Neuronal stem cell (in vitro differentiated cells): ENCODE measurements around the gene FSTL3.

Experiments used
- DNase-seq: peaks from one replicate; pipeline ENCODE4 v3.0.0-alpha.2; 2013; ENCODE audit warnings: low spot score
- H2AFZ ChIP-seq: one replicate; pipeline ENCODE4 v1.6.1; 2013; ENCODE audit warnings: mild to moderate bottlenecking, low read length, inconsistent platforms
- H2AK5ac ChIP-seq: 2 replicates; pipeline ENCODE4 v1.6.1; 2013; ENCODE audit warnings: low read depth, mild to moderate bottlenecking, inconsistent platforms, low read length, moderate library complexity, mixed read lengths
- H2BK120ac ChIP-seq: 2 replicates; pipeline ENCODE4 v1.6.1; 2013; ENCODE audit warnings: low read depth, mild to moderate bottlenecking, inconsistent platforms, low read length, moderate library complexity, mixed read lengths
- H2BK12ac ChIP-seq: one replicate; pipeline ENCODE4 v1.6.1; 2013; ENCODE audit warnings: low read length, inconsistent platforms
- H2BK15ac ChIP-seq: 2 replicates; pipeline ENCODE4 v1.6.1; 2013; ENCODE audit warnings: mild to moderate bottlenecking, low read length, inconsistent platforms, mixed read lengths
- H2BK5ac ChIP-seq: one replicate; pipeline ENCODE4 v1.6.1; 2013; ENCODE audit warnings: inconsistent platforms, mild to moderate bottlenecking, low read length, moderate library complexity
- H3K14ac ChIP-seq: one replicate; pipeline ENCODE4 v1.6.1; 2013; ENCODE audit warnings: low read length, inconsistent platforms
- H3K18ac ChIP-seq: 2 replicates; pipeline ENCODE4 v1.6.1; 2013; ENCODE audit warnings: low read length, inconsistent platforms
- H3K23ac ChIP-seq: 2 replicates; pipeline ENCODE4 v1.6.1; 2013; ENCODE audit warnings: low read depth, mild to moderate bottlenecking, mixed read lengths, low read length, inconsistent platforms; ENCODE audit not compliant: poor library complexity
- H3K27ac ChIP-seq: replicated peaks from 3 replicates; pipeline ENCODE4 v1.5.1; 2013; ENCODE audit warnings: low read length, inconsistent platforms
- H3K27me3 ChIP-seq, 3 experiments: 2 replicates each; pipeline ENCODE4 v1.6.1; 2013; ENCODE audit warnings: low read length in 3 of 3, mild to moderate bottlenecking in 2 of 3, inconsistent platforms in 1 of 3, low read depth in 1 of 3, mixed read lengths in 1 of 3, moderate library complexity in 1 of 3; ENCODE audit not compliant: control insufficient read depth in 3 of 3, insufficient read depth in 3 of 3
- H3K36me3 ChIP-seq, 2 donors: replicated peaks in 1 of 2; 2 replicates each; pipeline ENCODE4 v1.6.1; 2013; ENCODE audit warnings: low read length in 2 of 2; ENCODE audit not compliant: control insufficient read depth in 2 of 2, insufficient read depth in 2 of 2
- H3K4ac ChIP-seq: 2 replicates; pipeline ENCODE4 v1.6.1; 2013; ENCODE audit warnings: inconsistent platforms, mild to moderate bottlenecking, low read length, moderate library complexity
- H3K4me1 ChIP-seq, 2 donors: 1 replicate in 1 of 2; 2 replicates in 1 of 2; pipeline ENCODE4 v1.6.1; 2013; ENCODE audit warnings: low read length in 2 of 2, low read depth in 1 of 2; ENCODE audit not compliant: control insufficient read depth in 2 of 2, insufficient read depth in 1 of 2
- H3K4me2 ChIP-seq: one replicate; pipeline ENCODE4 v1.6.1; 2013; ENCODE audit warnings: mild to moderate bottlenecking, low read length, inconsistent platforms; ENCODE audit not compliant: insufficient read depth, poor library complexity, severe bottlenecking
- H3K4me3 ChIP-seq, 2 donors: 2 replicates each; pipeline ENCODE4 v1.5.1; 2013; ENCODE audit warnings: low read length in 2 of 2, mild to moderate bottlenecking in 2 of 2, inconsistent platforms in 1 of 2, moderate library complexity in 1 of 2
- H3K79me1 ChIP-seq: one replicate; pipeline ENCODE4 v1.6.1; 2013; ENCODE audit warnings: low read depth, mild to moderate bottlenecking, inconsistent platforms, low read length, moderate library complexity
- H3K9ac ChIP-seq: one replicate; pipeline ENCODE4 v1.6.1; 2013; ENCODE audit warnings: mild to moderate bottlenecking, low read depth, low read length, inconsistent platforms; ENCODE audit not compliant: poor library complexity
- H3K9me3 ChIP-seq, 2 donors: replicated peaks in 1 of 2; 2 replicates each; pipeline versions ENCODE3 to v1.6.1; 2013; ENCODE audit warnings: low read length in 2 of 2, mild to moderate bottlenecking in 2 of 2, inconsistent platforms in 1 of 2, low read depth in 1 of 2, mixed read lengths in 1 of 2, moderate library complexity in 1 of 2; ENCODE audit not compliant: control insufficient read depth in 2 of 2, insufficient read depth in 1 of 2
- H4K8ac ChIP-seq: one replicate; pipeline ENCODE4 v1.6.1; 2013; ENCODE audit warnings: low read depth, mild to moderate bottlenecking, inconsistent platforms, low read length, moderate library complexity
- H4K91ac ChIP-seq: one replicate; pipeline ENCODE4 v1.6.1; 2013; ENCODE audit warnings: low read length, low read depth, mild to moderate bottlenecking, inconsistent platforms; ENCODE audit not compliant: poor library complexity
- WGBS, 2 donors: extraction: QIAGEN DNeasy Blood & Tissue Kit; methylation state at CpG; one replicate each; pipeline ENCODE4 v1.1.7; 2013; ENCODE audit warnings: missing lambda C conversion rate in 2 of 2, mixed read lengths in 1 of 2; ENCODE audit not compliant: insufficient read length in 2 of 2, insufficient replicate concordance in 1 of 2; ENCODE audit errors: extremely low coverage in 2 of 2; 5-methylcytosine and 5-hydroxymethylcytosine counted together

FSTL3 gene

GRCh38 chr19:639253-640160, 36.7 kb upstream of the FSTL3 start, which contains the start of gene FGF22:
Gene FGF22, plus strand, starts transcription at chr19:639879. Its CDS starts 47 bp downstream, at chr19:639926.
- peaks cover 0 to 4% (median 0%) of the 10 kb centered on the region in 3 experiments for H3K27me3 ChIP-seq
- H3K9ac ChIP-seq: peak within 1 kb of the TSS; percentile 88
- no CpG with 5 or more reads among the region's 109 CpGs for WGBS, 2 donors
- peak within 1 kb of the TSS; percentile 39 for H2BK5ac ChIP-seq
- peak within 1 kb of the TSS; percentile 43 to 76 for H3K4me3 ChIP-seq
- H3K18ac ChIP-seq: peak within 1 kb of the TSS; percentile 87
- H4K91ac ChIP-seq: no peak within 1 kb of the TSS
- no peak within 1 kb of the TSS for H2BK120ac ChIP-seq
- peak within 1 kb of the TSS; percentile 89 for H3K14ac ChIP-seq
- peak within 1 kb of the TSS; percentile 84 for H2BK12ac ChIP-seq
- H3K23ac ChIP-seq: peak within 1 kb of the TSS; percentile 65
- H3K4me2 ChIP-seq: peak within 1 kb of the TSS; percentile 98
- H2AK5ac ChIP-seq: peak within 1 kb of the TSS; percentile 81
- H3K9me3 ChIP-seq: no peaks in the 10 kb centered on the region
- H3K4me1 ChIP-seq: peaks cover 0 to 2% of the 10 kb centered on the region in 2 donors
- DNase-seq: peak; percentile 86
- peak within 1 kb of the TSS; percentile 96 for H2AFZ ChIP-seq
- H3K27ac ChIP-seq: no peak within 1 kb of the TSS
- peaks cover 2% of the 10 kb centered on the region for H3K79me1 ChIP-seq
- H4K8ac ChIP-seq: peak within 1 kb of the TSS; percentile 9
- no peak within 1 kb of the TSS for H3K4ac ChIP-seq
- H3K36me3 ChIP-seq: peaks cover 0 to 6% of the 10 kb centered on the region in 2 donors
- H2BK15ac ChIP-seq: peak within 1 kb of the TSS; percentile 75

DNA sequence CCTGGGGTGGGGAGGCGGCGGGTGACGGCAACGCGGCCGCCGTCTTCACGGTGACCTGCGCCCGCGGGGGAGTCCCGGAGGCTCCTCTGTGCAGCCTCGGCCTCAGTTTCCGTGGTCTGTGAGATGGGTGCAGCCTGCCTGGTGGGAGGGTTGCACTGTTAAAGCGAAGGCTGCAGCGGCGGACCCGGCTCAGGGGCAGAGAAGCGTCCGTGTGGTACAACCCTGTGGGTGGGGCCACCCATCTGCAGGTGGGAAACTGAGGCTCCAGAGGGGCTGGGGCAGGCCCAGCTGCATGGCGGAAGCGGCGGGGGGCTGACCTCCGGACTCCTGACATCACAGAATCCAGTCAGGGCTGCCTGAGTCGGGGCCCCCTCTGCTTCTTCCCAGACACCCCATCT, 36.0 kb upstream of the FSTL3 start:
- Histone ChIP-seq H2BK5ac (peak overlapping the region; percentile 39), H2BK15ac (peak overlapping the region; percentile 75), H4K91ac (no peak overlapping the region), H3K9me3 (no peaks in the 10 kb centered on the region), H3K9ac (peak overlapping the region; percentile 88), H3K4me3 (peak overlapping the region in 1 of 2 donors; percentile 76), H3K79me1 (no peaks in the 10 kb centered on the region), H3K4ac (no peak overlapping the region), H2BK120ac (no peak overlapping the region), H2BK12ac (peak overlapping the region; percentile 84), H3K36me3 (peaks cover 0 to 6% of the 10 kb centered on the region in 2 donors), H3K18ac (peak overlapping the region; percentile 87), H3K14ac (peak overlapping the region; percentile 89), H3K4me1 (peaks cover 0 to 2% of the 10 kb centered on the region in 2 donors), H3K23ac (peak overlapping the region; percentile 31), H3K4me2 (peak overlapping the region; percentile 98), H2AFZ (peak overlapping the region; percentile 73), H2AK5ac (peak overlapping the region; percentile 81), H4K8ac (no peak overlapping the region), H3K27ac (no peak overlapping the region), H3K27me3 (peaks cover 0 to 4% (median 0%) of the 10 kb centered on the region in 3 experiments)
- WGBS, 2 donors: no CpG with 5 or more reads among the region's 25 CpGs
- no peak for DNase-seq

- Histone ChIP-seq H2BK15ac (peak overlapping the region; percentile 75), H2BK12ac (no peak overlapping the region), H4K8ac (no peak overlapping the region), H2BK120ac (no peak overlapping the region), H3K9ac (no peak overlapping the region), H3K27ac (no peak overlapping the region), H3K14ac (no peak overlapping the region), H4K91ac (no peak overlapping the region), H2AFZ (no peak overlapping the region), H2BK5ac (no peak overlapping the region), H3K23ac (peak overlapping the region; percentile 31), H3K79me1 (no peaks in the 10 kb centered on the region), H3K18ac (no peak overlapping the region), H3K9me3 (no peaks in the 10 kb centered on the region), H3K27me3 (peaks cover 0 to 4% (median 0%) of the 10 kb centered on the region in 3 experiments), H3K4me3 (no peak overlapping the region), H2AK5ac (peak overlapping the region; percentile 81), H3K4ac (no peak overlapping the region), H3K4me2 (no peak overlapping the region), H3K36me3 (peaks cover 0 to 9% of the 10 kb centered on the region in 2 donors), H3K4me1 (peaks cover 0 to 2% of the 10 kb centered on the region in 2 donors)
- DNase-seq: no peak
- WGBS, 2 donors: no CpG with 5 or more reads among the region's 31 CpGs
Observed at GRCh38 chr19:640606-641189, 35.5 kb upstream of the FSTL3 start.

- peaks cover 0 to 4% (median 0%) of the 10 kb centered on the region in 3 experiments for H3K27me3 ChIP-seq
- peaks cover 2% of the 10 kb centered on the region for H3K79me1 ChIP-seq
- H3K4ac ChIP-seq: no peak overlapping the region
- H3K36me3 ChIP-seq: peaks cover 5 to 17% of the 10 kb centered on the region in 2 donors
- no CpG with 5 or more reads among the region's 17 CpGs for WGBS, 2 donors
- no peak overlapping the region for H2BK5ac ChIP-seq
- H3K23ac ChIP-seq: no peak overlapping the region
- H2BK15ac ChIP-seq: no peak overlapping the region
- H3K4me1 ChIP-seq: peaks cover 0 to 2% of the 10 kb centered on the region in 2 donors
- DNase-seq: no peak
- no peak overlapping the region for H4K8ac ChIP-seq
- H3K18ac ChIP-seq: no peak overlapping the region
- H2BK12ac ChIP-seq: no peak overlapping the region
- no peak overlapping the region for H2AFZ ChIP-seq
- no peak overlapping the region for H3K4me2 ChIP-seq
- H3K9me3 ChIP-seq: no peaks in the 10 kb centered on the region
- no peak overlapping the region for H4K91ac ChIP-seq
- no peak overlapping the region for H3K9ac ChIP-seq
- no peak overlapping the region for H3K4me3 ChIP-seq
- no peak overlapping the region for H2BK120ac ChIP-seq
- no peak overlapping the region for H3K27ac ChIP-seq
- H2AK5ac ChIP-seq: no peak overlapping the region
- H3K14ac ChIP-seq: no peak overlapping the region
Observed at GRCh38 chr19:641702-642101, 34.5 kb upstream of the FSTL3 start.
